Breast epithelium (tissue), 4 donors: ENCODE measurements around the gene AGPAT1. TPM values are rescaled to one million over a fixed set of nuclear protein-coding genes. Genes with fewer than 3 reads are reported as not detected.
"Not testable (repeated sequence)": the region's sequence is repeated elsewhere in the genome, so short reads cannot be mapped to it uniquely, and the experiment has no call there.

Experiments used
- DNase-seq, 2 donors: peaks; one replicate each; pipeline ENCODE4 v3.0.0-alpha.2; 2019; ENCODE audit warnings: low spot score in 2 of 2
- H3K27ac ChIP-seq, 2 donors: fragments of 200-600 bp; sonication (generic) in 1 of 2; one replicate each; pipeline ENCODE4 v1.5.1; 2016 to 2019; ENCODE audit warnings: mild to moderate bottlenecking in 1 of 2
- H3K27me3 ChIP-seq, 2 donors: fragments of 200-600 bp; sonication (generic) in 1 of 2; one replicate each; pipeline versions ENCODE4 v1.5.1 to v1.6.0; 2017 to 2019; ENCODE audit warnings: control low read depth in 1 of 2, mild to moderate bottlenecking in 1 of 2
- H3K36me3 ChIP-seq: fragments of 200-600 bp; one replicate; pipeline ENCODE4 v1.5.1; 2019
- H3K4me1 ChIP-seq, 2 donors: fragments of 200-600 bp; sonication (generic); one replicate each; pipeline ENCODE4 v1.5.1; 2016 to 2019; ENCODE audit warnings: control low read depth in 1 of 2
- H3K4me3 ChIP-seq, 3 donors: fragments of 200-600 bp; sonication (generic); 1 replicate in 2 of 3; 2 replicates in 1 of 3; pipeline ENCODE4 v1.5.1; 2016 to 2019; ENCODE audit warnings: mild to moderate bottlenecking in 3 of 3, moderate library complexity in 2 of 3
- H3K9me3 ChIP-seq, 2 donors: fragments of 200-600 bp; sonication (generic) in 1 of 2; one replicate each; pipeline ENCODE4 v1.5.1; 2016 to 2019; ENCODE audit warnings: control low read depth in 1 of 2
- POLR2A ChIP-seq: fragments of 450-650 bp; IDR thresholded peaks from one replicate; pipeline ENCODE4 v1.6.1; 2016; ENCODE audit warnings: antibody characterized with exemption, mild to moderate bottlenecking, moderate library complexity
- POLR2AphosphoS5 ChIP-seq, 3 donors: sonication (generic); formaldehyde crosslinking; IDR thresholded peaks; one replicate each; pipeline ENCODE4 v1.6.1; 2017; ENCODE audit warnings: antibody characterized with exemption in 3 of 3
- intact Hi-C: fragments of 100-400 bp; cut with DNase I; formaldehyde crosslinking; loops from one replicate; pipeline ENCODE4 v1.15.1; 2023; ENCODE audit warnings: low total_unique reads
- total RNA-seq, 3 donors: library from RNA; depleted of rRNA; stranded (reverse); fragments of >200 nt; gene quantifications; one replicate each; pipeline ENCODE4 v1.1.0, GENCODE V29; 2016
- TF ChIP-seq, protein P1 (sequence below), 3 donors: fragments of 450-650 bp; IDR thresholded peaks; one replicate each; pipeline ENCODE4 v1.5.1; 2016 to 2017; ENCODE audit warnings: antibody characterized with exemption in 3 of 3, mild to moderate bottlenecking in 3 of 3, moderate library complexity in 3 of 3

AGPAT1 gene
- total RNA-seq, 3 donors from 2014 or later = 25.8 to 33.8 (median 30.6) TPM

DNA sequence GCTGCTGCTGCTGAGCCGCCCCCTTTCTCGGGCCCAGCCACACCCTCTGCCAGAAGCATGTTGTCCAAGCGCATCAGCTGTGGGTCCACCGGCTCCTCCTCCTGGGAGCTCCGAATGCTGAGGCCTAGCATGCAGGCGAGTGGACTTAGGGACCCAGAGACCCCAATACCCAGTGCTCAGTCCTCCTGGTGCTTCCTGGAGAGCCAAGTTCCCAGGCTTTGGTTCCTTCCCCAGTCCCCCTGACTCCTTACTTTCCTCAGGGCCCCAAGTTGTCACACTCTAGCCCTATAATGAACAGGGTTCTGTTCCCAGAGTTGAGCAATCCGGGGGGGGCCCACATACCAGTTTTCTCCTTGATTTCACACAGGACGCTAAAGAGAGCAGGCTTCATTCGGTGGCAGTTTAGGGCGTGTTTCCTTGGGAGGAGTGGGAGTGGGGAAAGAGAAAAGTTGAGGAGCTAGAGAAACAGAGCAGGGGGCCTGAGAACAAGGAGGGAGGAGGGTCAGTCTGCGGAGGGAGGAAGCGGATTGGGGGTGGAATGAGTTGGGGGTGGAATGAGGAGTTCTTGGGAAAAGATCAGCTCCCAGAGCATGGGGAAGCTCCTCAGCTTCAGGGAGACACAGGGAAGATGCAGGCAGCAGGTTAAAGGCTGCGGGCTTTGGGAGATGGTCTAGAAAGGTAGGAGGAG, 12.6 kb upstream of the AGPAT1 start:
- Histone ChIP-seq H3K9me3 (no peaks in the 10 kb centered on the region), H3K4me3 (peak overlapping the region; percentile 68 to 76 (median 74)), H3K36me3 (no peaks in the 10 kb centered on the region), H3K4me1 (peaks cover 0 to 6% of the 10 kb centered on the region in 2 donors), H3K27me3 (no peaks in the 10 kb centered on the region), H3K27ac (peak overlapping the region; percentile 97 to 98)
- no peak for DNase-seq
- intact Hi-C loops = no loop called here
- TF ChIP-seq, protein P1, sequence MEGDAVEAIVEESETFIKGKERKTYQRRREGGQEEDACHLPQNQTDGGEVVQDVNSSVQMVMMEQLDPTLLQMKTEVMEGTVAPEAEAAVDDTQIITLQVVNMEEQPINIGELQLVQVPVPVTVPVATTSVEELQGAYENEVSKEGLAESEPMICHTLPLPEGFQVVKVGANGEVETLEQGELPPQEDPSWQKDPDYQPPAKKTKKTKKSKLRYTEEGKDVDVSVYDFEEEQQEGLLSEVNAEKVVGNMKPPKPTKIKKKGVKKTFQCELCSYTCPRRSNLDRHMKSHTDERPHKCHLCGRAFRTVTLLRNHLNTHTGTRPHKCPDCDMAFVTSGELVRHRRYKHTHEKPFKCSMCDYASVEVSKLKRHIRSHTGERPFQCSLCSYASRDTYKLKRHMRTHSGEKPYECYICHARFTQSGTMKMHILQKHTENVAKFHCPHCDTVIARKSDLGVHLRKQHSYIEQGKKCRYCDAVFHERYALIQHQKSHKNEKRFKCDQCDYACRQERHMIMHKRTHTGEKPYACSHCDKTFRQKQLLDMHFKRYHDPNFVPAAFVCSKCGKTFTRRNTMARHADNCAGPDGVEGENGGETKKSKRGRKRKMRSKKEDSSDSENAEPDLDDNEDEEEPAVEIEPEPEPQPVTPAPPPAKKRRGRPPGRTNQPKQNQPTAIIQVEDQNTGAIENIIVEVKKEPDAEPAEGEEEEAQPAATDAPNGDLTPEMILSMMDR (IDR thresholded peaks at IDR 0.05) = no peak
- TF ChIP-seq POLR2A (peak; percentile 9), POLR2AphosphoS5 (IDR thresholded peaks at IDR 0.05) (peak in 1 of 3 donors; percentile 17)

DNA sequence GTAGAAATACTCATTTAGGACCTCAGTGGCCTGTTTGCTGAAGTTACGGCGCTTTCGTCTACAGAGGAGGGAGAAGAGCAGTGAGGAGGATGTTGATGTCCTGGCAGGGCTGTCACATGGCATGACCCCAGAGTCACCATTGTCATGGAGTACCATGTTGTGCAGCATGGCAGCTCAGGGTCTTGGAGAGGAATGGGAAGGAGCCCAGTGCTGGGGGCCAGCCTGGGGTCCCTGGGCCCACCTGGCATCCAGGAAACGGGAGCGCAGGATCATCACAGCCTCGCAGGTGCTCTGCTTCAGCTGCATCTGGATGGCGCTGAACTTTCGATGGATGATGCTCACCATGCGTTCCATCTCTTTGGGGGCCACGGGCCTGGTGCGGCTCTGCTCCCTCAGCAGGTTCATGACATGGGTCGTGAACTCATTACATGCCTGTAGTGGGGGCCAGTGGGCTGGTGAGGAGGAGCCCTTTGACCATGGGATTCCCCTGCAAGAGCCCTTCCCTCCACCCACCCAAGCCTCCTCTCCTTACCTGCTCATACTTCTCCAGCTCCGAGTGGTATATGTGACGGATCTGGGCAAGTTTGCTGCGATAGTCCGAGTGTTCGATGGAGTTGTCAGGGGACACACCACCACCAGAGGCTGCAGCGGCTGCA, 12.0 kb upstream of the AGPAT1 start:
- H3K4me3 ChIP-seq = peak overlapping the region in 2 of 3 donors; percentile 74 to 76
- H3K36me3 ChIP-seq, H3K4me1 ChIP-seq, H3K27me3 ChIP-seq, DNase-seq, intact Hi-C loops, H3K9me3 ChIP-seq: not testable (repeated sequence)
- peak overlapping the region; percentile 97 to 98 for H3K27ac ChIP-seq

DNA sequence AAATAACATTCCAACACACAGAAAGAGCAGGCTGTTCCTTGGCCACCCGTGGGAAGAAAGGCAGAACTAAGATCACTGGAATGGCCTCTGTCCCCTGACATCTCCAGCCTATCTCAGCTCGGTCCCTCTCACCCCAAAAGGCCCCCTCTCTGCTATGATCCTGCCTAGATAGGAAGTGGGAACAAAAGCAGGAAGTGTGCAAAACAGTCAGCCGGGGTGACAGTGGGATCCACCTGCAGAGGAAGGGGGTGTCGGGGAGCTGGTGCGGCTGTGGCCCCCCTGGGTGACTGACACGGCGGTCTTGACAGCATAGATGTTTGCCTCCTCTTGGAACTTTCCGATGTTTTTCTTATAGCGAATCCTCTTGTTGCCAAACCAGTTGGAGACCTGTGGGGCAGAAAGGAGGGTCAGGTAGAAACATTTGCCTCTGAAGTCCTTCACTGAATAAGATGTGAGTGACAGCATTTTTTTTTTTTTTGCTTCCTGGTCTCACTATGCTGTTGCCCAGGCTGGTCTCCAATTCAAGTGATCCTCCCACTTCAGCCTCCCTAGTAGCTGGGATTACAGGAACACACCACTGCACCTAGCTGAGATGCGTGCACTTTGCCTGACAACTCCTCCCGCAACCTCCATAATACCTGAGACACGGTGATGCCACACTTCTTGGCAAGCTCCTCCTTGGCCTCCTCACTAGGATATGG, 11.3 kb upstream of the AGPAT1 start:
- intact Hi-C loops = no loop called here
- TF ChIP-seq, protein P1 (IDR thresholded peaks at IDR 0.05) = no peak
- TF ChIP-seq POLR2AphosphoS5 (IDR thresholded peaks at IDR 0.05) (no peak), POLR2A (no peak)
- H3K4me3 ChIP-seq = no peak overlapping the region
- H3K27ac ChIP-seq = peak overlapping the region; percentile 97 to 98
- peaks cover 0 to 6% of the 10 kb centered on the region in 2 donors for H3K4me1 ChIP-seq
- no peaks in the 10 kb centered on the region for H3K36me3 ChIP-seq
- H3K27me3 ChIP-seq = no peaks in the 10 kb centered on the region
- H3K9me3 ChIP-seq = no peaks in the 10 kb centered on the region
- no peak for DNase-seq

DNA sequence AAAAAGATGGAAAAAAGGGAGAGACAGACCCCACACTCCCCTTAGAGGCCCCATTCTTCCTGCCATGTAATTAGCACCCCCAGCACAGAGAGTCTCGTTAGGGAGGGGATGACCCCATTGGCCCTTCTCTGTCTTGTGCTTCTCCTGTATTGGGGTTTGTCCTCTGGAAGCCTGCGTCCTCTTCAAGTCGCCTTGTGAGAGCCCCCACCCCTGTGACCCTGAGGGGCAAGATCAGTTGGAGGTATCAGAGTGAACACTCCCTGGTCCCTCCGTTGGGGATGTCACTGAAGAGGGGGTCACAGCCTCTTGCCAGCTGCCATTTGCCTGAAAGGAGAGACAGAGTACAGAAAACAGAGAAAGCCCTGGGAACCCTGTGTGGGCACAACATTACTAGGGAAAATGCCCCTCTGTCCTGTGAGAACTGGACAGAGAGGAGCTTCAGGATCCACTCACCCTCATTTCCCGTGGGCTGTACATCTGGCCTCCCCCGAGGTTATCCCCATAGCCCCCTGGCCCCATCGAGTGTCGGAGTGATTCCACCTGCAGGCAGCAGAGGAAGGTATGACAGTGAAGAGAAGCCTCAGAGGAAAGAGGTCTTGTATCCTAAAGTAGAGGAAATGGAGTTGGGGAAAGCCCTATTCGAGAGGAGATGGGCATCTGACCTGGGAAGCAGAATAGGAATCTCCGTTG, 10.4 kb upstream of the AGPAT1 start:
- intact Hi-C loops, H3K27me3 ChIP-seq, H3K9me3 ChIP-seq, H3K4me1 ChIP-seq, DNase-seq, H3K36me3 ChIP-seq, H3K4me3 ChIP-seq: not testable (repeated sequence)
- peak overlapping the region; percentile 97 to 98 for H3K27ac ChIP-seq

DNA sequence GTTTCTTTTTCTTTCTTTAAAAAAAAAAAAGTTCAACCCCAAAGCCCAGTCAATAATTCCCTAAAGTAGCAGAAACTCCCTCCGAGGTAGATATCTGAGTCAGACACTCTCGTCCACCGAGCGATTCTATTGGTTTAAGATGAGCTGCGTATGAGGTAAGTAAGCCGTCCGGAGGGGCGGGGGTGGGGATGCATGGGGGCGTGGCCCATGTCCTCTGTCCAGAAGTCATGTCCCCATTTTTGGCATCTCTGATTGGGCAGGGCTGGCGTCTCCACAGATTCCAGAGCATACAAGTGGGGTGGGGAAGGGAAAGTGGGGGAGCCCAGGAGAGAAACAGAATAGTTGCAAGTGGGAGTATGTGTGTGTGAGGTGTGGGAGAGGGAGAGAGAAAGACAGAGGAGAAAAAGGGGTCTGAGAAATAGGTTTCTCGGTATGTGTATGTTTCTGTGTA, 9.8 kb upstream of the AGPAT1 start:
- peak overlapping the region; percentile 97 to 98 for H3K27ac ChIP-seq
- H3K4me1 ChIP-seq, intact Hi-C loops: not testable (repeated sequence)

DNA sequence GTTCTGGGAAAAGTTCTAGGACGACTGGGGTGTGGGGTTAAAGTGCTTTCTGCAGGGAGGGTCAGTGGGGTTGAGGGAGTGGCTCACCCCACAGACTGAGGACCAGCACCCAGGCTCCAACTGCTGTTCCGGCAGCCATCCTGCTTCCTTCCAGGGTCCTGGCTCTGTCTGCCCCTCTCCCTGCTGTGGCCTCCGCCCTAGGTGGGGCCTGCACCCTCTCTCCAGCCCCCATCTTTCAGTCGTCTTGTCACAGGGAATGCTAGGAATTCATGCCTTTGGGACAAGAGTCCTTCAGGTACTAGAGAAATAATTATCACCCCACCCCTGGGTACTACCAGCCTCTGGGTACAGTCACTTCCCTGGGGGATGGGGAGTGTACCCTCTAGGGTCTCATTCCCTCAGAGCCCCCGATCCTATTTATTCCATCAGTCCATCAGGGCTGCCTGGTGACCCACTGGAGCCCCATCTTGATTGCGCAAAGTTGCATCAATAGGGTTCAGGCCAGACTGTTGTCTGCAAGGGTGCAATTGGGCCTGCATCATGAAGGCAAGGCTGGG, 8.3 kb upstream of the AGPAT1 start, which contains the start of gene AGER:
Gene AGER, minus strand, starts transcription at position 170 of the 557 bp plus-strand sequence. Its CDS starts 31 bp downstream, at position 139.
- intact Hi-C loops = no loop called here
- TF ChIP-seq POLR2AphosphoS5 (IDR thresholded peaks at IDR 0.05) (no peak), POLR2A (no peak)
- TF ChIP-seq, protein P1 (IDR thresholded peaks at IDR 0.05) = no peak
- Histone ChIP-seq H3K27me3 (no peaks in the 10 kb centered on the region), H3K27ac (peak within 1 kb of the TSS; percentile 42 to 75), H3K4me3 (no peak within 1 kb of the TSS), H3K36me3 (no peaks in the 10 kb centered on the region), H3K9me3 (no peaks in the 10 kb centered on the region), H3K4me1 (peaks cover 0 to 6% of the 10 kb centered on the region in 2 donors)
- DNase-seq = no peak

More for the DNA sequence above, 9.8 kb upstream of the AGPAT1 start:
- not testable (repeated sequence) for H3K4me3 ChIP-seq, H3K36me3 ChIP-seq, H3K27me3 ChIP-seq, H3K9me3 ChIP-seq
- DNase-seq = peak; percentile 74 to 79
